Ishikawa (cell line): ENCODE results near the gene TPST2.

Source experiments
- CEBPB ChIP-seq: IDR thresholded peaks from 2 replicates; pipeline ENCODE4 v1.6.1; 2012
- CREB1 ChIP-seq: IDR thresholded peaks from 2 replicates; pipeline ENCODE4 v1.6.1; 2012; ENCODE audit warnings: low read depth
- EGR1 ChIP-seq: IDR thresholded peaks from 2 replicates; pipeline ENCODE4 v1.6.1; 2012
- EP300 ChIP-seq: IDR thresholded peaks from 2 replicates; pipeline ENCODE4 v1.6.1; 2012; ENCODE audit warnings: borderline replicate concordance
- FOXM1 ChIP-seq: IDR thresholded peaks from 2 replicates; pipeline ENCODE4 v1.6.1; 2012; ENCODE audit warnings: low read depth, borderline replicate concordance
- NFIC ChIP-seq: IDR thresholded peaks from 2 replicates; pipeline ENCODE4 v1.6.1; 2012
- RAD21 ChIP-seq: IDR thresholded peaks from 2 replicates; pipeline ENCODE4 v1.6.1; 2012; ENCODE audit warnings: low read depth
- TAF1 ChIP-seq: IDR thresholded peaks from 2 replicates; pipeline ENCODE4 v1.6.1; 2012; ENCODE audit warnings: low read depth, mild to moderate bottlenecking
- TCF12 ChIP-seq: IDR thresholded peaks from 2 replicates; pipeline ENCODE4 v1.6.1; 2012; ENCODE audit warnings: low read depth
- TEAD4 ChIP-seq: IDR thresholded peaks from 2 replicates; pipeline ENCODE4 v1.6.1; 2012
- YY1 ChIP-seq: IDR thresholded peaks from 2 replicates; pipeline ENCODE4 v1.6.1; 2012; ENCODE audit warnings: low read depth
- ZBTB7A ChIP-seq: IDR thresholded peaks from 2 replicates; pipeline ENCODE4 v1.6.1; 2012; ENCODE audit warnings: low read depth
- TF ChIP-seq, protein P1 (sequence below): IDR thresholded peaks from 2 replicates; pipeline ENCODE4 v1.6.1; 2012
- TF ChIP-seq, protein P2 (sequence below): IDR thresholded peaks from 2 replicates; pipeline ENCODE4 v1.6.1; 2012
- TF ChIP-seq, protein P3 (sequence below): IDR thresholded peaks from 2 replicates; pipeline ENCODE4 v1.6.1; 2012; ENCODE audit warnings: low read depth, mild to moderate bottlenecking

Gene TPST2

DNA sequence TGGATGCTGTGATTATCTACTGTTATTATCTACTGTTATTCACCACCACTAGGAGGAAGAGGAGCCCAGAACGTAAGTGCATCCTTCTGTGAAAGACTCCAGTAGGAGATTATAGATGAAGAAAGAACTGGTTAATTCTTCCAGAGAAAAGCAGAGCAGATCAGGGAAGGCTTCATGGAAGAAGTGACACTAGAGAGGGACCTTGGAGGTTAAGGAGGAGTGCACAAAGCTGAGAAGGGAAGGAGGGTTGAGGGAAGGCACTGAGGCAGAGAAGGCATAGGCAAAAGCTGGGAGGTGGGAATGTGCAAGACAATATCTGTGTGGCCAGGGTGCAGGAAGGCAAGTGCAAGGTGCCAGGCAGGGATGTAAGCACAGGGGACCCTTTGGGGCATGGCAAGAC is 14.4 kb upstream of the TPST2 start:
- TF ChIP-seq CREB1: no peak
- TF ChIP-seq, protein P1, sequence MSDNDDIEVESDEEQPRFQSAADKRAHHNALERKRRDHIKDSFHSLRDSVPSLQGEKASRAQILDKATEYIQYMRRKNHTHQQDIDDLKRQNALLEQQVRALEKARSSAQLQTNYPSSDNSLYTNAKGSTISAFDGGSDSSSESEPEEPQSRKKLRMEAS: no peak
- TF ChIP-seq EGR1: no peak
- no peak for TF ChIP-seq TCF12
- no peak for TF ChIP-seq TEAD4
- no peak for TF ChIP-seq FOXM1
- TF ChIP-seq YY1: no peak
- TF ChIP-seq EP300: no peak
- TF ChIP-seq, protein P2, sequence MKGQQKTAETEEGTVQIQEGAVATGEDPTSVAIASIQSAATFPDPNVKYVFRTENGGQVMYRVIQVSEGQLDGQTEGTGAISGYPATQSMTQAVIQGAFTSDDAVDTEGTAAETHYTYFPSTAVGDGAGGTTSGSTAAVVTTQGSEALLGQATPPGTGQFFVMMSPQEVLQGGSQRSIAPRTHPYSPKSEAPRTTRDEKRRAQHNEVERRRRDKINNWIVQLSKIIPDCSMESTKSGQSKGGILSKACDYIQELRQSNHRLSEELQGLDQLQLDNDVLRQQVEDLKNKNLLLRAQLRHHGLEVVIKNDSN: no peak
- TF ChIP-seq CEBPB: no peak
- no peak for TF ChIP-seq NFIC

DNA sequence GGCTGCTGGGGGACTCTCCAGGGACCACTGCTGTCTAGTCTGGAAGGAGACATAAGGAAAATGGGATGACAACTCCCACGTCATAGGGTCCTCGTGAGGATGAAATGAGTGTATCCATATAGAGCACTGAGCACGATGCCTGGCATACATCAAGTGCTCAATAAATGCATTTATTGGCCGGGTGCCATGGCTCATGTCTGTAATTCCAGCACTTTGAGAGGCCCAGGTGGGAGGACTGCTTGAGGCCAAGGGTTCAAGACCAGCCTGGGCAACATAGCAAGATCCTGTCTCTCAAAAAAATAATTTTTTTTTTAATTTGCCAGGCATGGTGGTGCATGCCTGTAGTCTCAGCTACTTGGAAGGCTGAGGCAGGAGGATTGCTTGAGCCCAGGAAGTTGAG is 12.2 kb upstream of the TPST2 start:
- TF ChIP-seq YY1: no peak
- TF ChIP-seq, protein P3, sequence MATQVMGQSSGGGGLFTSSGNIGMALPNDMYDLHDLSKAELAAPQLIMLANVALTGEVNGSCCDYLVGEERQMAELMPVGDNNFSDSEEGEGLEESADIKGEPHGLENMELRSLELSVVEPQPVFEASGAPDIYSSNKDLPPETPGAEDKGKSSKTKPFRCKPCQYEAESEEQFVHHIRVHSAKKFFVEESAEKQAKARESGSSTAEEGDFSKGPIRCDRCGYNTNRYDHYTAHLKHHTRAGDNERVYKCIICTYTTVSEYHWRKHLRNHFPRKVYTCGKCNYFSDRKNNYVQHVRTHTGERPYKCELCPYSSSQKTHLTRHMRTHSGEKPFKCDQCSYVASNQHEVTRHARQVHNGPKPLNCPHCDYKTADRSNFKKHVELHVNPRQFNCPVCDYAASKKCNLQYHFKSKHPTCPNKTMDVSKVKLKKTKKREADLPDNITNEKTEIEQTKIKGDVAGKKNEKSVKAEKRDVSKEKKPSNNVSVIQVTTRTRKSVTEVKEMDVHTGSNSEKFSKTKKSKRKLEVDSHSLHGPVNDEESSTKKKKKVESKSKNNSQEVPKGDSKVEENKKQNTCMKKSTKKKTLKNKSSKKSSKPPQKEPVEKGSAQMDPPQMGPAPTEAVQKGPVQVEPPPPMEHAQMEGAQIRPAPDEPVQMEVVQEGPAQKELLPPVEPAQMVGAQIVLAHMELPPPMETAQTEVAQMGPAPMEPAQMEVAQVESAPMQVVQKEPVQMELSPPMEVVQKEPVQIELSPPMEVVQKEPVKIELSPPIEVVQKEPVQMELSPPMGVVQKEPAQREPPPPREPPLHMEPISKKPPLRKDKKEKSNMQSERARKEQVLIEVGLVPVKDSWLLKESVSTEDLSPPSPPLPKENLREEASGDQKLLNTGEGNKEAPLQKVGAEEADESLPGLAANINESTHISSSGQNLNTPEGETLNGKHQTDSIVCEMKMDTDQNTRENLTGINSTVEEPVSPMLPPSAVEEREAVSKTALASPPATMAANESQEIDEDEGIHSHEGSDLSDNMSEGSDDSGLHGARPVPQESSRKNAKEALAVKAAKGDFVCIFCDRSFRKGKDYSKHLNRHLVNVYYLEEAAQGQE: no peak
- no peak for TF ChIP-seq TCF12

DNA sequence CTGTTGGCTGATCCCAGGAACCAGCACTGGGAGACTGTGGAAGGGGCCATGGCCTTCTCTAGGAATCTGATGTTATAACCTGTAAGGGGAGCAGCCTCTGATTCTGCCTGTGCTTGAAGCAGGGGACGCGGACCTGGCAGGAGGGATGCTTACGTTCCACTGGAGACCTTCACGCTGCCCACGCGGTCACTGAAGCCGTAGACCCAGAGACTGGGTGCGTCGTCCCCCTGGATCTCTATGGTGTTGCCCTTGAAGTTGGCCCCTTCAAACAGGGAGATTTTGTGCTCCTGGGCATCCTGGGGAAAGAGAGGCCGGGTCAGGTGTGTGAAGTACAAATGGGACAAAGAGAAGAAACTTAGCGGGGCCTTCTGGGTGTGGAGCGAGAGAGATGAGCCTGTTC is 11.8 kb upstream of the TPST2 start:
- no peak for TF ChIP-seq EP300
- no peak for TF ChIP-seq FOXM1
- no peak for TF ChIP-seq CEBPB
- TF ChIP-seq CREB1: no peak
- TF ChIP-seq NFIC: no peak
- no peak for TF ChIP-seq ZBTB7A
- no peak for TF ChIP-seq YY1
- TF ChIP-seq, protein P3: no peak
- TF ChIP-seq RAD21: no peak
- TF ChIP-seq, protein P2: no peak
- no peak for TF ChIP-seq TCF12
- TF ChIP-seq, protein P1: no peak
- TF ChIP-seq TEAD4: no peak
- no peak for TF ChIP-seq EGR1
- no peak for TF ChIP-seq TAF1

DNA sequence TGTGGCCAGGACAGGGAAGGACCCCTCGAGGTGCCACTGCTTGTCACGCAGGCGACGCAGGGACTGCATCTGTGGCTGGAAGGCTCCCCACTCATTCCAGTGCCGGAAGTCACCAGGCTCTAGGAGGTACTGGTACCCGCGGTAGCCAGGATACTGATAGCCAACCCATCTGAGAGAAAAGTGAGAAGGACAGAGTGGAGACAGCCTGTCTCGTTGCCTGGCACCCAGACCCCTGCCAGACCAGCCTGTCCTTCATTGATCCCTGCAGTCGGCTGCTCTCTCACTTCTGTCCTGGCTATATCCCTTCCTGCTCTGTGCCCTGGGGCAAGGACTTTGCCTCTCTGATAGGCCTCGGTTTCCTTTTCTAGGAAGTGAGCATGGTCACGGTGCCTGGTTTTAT is 9.6 kb upstream of the TPST2 start:
- TF ChIP-seq TAF1: no peak
- no peak for TF ChIP-seq CREB1
- TF ChIP-seq EGR1: no peak
- no peak for TF ChIP-seq ZBTB7A
- no peak for TF ChIP-seq TEAD4
- no peak for TF ChIP-seq CEBPB
- no peak for TF ChIP-seq RAD21
- TF ChIP-seq NFIC: no peak
- TF ChIP-seq TCF12: no peak
- no peak for TF ChIP-seq FOXM1
- TF ChIP-seq, protein P3: no peak
- no peak for TF ChIP-seq YY1
- TF ChIP-seq, protein P2: no peak
- no peak for TF ChIP-seq EP300
- TF ChIP-seq, protein P1: no peak
